GM18526 (cell line): Measurements from ENCODE around the gene SPATS2.

Experiments
- POLR2A ChIP-seq: IDR thresholded peaks from 3 replicates; pipeline ENCODE4 v1.6.1; 2011; ENCODE audit not compliant: insufficient read length; ENCODE audit errors: extremely low read depth

Gene SPATS2

DNA sequence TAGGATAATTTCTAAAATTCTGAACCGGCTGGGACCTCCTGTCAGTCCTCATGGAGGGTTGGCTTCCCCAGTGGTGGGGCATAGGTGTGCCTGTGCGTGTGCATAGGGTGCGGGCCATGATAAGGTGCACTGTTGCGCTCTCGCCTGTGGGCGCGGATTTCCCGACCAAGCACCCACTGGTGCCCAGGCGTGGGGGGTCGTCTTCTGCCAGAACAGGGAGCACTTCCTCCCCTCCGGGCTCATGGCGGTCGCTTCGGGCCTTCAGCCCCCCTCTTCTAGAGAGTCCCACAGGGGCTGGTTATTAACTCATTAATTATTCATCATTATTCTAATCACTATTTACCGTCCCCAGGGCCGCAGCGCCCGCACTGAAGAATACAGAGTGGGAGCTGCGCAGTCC is 33.0 kb upstream of the SPATS2 start:
- no peak for TF ChIP-seq POLR2A

DNA sequence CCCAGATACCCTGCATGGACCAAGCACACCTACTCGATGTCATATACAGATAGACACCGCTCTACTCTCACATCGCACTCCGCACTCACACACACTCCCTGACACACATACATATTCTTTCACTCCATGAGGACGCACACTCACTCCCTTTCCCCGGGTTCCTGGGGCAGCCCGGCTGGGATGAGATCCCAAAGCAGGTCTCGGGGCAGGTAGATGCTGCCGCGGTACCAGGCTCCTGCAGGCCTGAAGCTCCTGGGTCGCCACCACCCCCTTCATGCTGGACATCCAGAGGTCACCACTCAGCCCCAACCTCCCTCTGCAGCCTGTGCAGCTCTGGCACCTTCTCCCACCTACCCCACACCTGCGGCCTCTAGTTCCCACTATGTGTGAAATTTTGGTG is 32.6 kb upstream of the SPATS2 start:
- TF ChIP-seq POLR2A = no peak

DNA sequence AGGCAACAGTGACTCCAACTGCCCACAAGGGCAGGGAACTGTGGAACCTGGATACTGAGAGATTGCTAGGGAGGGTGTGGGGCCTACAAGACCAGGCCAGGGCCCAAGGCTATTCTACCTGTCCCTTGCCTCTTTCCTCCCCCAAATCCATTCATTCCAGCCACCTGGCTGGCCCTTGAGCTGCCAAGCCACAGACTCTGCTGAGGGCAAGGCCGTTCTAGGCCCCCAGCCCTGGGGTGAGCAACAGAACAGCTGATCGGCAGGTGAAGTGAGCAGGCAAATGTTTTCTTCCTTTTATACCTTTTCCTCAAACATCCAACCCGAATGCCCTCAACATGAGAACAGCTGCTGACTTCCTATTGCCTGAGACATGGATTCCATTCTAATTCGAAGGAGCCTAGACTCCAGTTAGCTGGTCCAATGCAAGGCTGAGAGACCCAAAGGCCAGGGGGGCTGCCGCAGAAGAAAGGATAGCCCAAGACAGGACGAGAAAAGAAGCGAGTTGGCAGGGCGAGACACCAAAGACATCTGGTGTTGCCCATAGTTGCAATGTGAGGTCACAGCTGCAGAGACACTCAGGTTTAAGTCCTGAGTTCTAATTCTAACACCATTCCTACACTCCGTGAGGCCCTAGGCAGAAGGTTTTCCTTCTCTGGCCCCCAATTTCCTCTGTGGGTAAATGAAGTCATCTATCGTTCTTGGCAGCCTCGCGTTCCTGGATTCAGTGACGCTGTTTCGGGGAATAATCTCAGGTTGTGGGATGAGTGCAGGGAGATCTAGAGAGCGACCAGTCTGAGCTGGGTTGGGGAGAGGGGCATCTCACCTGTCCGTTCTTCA is 31.9 kb upstream of the SPATS2 start:
- TF ChIP-seq POLR2A = no peak

DNA sequence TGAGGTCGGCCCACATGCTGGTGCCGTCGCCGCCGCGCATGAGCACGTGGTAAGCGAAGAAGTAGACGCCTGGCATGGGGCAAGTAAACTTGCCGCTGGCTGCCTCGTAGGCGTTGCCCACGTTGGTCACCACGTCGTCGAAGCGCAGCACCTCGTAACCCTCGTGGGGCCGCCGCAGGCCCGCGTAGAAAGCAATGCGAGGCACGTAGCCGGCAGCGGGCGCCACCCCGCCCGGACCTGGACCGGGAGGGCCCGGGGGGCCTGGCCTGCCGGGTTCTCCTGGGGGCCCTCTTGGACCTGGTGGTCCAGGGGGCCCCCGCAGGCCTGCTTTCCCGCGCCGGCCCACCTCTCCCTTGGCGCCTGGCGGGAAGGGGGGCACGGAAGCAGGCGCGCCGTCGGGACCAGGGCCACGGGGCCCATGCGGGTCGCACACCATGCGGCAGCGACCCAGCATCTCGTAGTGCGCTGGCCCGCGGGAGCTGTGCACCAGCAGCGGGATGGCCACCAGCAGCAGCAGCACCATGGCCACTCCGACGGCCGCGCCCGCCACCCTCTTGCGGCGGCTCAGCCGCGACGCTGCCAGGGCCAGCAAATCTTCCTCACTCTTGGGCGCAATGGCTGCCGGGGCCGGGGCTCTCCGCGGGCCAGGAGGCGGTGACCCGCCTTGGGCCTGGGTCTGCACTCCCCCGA is 31.2 kb upstream of the SPATS2 start:
- TF ChIP-seq POLR2A = no peak

DNA sequence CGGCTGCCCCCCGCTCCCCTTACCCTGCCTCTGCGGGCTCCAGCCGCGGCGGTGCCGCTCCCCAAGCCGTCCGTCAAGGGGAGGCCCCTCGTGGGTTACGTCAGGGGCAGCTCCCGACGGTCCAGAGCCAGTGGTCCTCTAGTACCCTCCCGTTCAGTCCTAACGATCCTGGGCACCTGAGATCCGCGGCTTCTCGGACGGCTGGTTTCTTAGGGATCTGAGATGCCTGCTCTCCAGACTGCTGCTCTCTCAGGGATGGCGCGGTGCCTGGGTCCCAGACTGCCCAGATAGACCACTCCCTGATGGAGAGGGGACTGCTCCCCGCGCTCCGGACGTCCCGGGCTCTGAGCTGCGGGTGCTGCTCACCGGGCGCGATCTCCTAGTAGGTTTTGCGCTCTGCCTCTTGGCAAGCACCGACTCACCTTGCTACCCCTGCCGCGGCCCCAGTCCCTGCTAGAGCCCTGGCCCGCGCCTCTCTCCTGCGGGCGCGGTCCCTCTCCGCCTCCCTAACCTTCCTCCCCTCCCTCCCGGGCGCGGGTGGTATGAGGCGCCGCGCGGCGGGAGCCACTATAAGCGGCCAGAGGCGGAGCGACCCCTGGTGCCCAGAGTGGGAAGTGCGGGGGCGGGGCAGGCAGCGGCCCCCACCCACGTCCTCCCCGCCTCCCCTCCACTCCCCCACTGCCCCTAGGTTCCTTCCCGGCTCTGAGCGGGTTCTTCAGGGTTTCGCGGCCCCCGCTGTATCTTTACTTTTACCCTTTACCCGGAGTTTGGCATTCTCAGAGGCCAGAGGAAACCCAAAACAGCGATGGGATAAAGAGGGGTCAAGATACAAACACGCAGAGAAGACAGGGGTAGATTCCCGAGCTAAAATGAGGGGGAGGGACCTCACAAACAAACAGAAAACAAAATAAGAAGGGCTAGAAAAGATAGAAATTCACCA is 30.3 kb upstream of the SPATS2 start, which contains the start of gene C1QL4:
Gene C1QL4, minus strand, starts transcription at position 544 of the 940 bp plus-strand sequence. CDS start 711 bp downstream, outside the sequence.
- no peak for TF ChIP-seq POLR2A

DNA sequence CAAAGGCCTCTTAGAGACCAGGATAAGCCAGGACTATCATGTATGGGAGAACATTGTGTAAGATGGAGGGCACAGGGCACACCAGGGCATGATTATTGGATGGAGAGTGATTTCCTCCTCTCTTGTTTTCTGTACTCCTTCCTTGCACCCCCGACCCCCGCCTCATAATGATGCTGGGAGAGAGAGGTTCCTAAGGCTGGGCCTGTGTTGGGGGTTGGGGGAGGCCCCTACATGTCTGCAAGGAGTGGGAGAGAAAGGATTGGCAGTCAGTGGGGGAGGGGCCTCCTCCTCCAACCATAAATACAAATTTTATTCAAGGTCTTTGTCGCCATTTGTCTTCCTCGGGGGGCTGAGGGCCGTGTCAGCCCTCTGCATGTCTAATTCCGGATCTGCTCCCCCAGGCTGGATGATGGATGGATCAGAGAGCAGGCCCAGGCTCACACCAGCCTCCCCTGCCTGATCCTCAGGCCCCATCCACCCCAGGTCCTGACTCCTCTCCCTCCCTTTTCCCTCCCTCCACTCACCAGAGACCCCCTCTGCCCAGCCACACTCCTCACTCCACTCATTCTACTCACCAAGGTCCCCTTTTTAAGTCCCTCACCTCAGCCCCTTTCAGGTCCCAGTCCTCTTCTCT is 28.3 kb upstream of the SPATS2 start:
- TF ChIP-seq POLR2A = no peak

DNA sequence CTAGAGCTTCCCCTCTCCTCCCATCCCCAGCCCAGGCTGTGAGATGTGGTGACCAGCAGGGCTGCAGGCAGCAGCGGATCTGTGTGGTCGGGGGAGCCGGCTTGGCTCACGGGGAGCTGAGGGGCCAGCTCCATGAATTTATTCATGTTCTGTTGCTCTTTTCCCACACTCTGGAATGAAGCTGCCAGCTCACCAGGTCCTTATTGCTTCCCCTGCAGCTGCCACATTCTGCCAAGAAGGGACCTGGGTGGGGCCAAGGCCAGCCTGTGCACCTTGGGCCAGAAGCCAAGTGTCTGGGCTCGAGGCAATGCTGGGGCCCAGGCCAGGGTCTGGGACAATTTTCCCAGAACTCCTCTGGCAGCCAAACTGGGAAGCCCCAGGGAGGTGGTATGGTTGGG is 27.8 kb upstream of the SPATS2 start:
- TF ChIP-seq POLR2A = no peak

DNA sequence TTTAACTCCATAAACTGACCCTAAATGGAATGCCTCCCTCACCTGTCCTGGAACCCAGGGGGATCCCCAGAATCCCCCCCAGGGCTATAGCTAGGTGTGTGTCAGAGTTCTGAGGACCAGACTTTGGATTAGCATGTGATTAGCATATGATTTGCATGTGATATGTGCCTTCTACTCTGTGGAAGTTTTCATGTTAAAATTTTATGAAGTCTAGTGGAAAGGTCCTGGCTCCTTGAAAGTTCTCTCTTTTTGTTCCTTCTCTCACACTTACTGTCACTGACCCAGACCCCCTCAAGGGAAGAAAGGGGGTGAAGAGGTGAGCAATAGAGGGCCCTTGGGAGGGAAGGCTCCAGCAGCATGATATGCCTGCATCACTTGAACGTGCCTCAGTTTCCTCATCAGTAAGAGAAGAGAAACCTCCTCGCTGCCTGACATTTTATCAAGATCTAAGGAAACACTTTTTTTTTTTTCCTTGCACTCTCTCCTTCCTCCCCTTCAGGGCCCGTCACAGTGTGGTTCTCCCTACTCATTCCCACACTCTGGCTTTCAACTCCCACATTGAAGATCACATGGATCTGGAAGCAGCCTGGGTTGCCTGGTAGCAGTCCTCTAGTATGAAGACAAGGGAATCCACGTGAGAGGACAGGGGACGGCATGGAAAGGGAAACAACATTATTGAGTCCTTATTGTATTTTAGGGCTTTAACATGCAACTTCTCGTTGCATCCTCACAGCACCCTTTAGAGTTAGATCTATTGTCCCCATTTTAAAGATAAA is 27.0 kb upstream of the SPATS2 start:
- no peak for TF ChIP-seq POLR2A

DNA sequence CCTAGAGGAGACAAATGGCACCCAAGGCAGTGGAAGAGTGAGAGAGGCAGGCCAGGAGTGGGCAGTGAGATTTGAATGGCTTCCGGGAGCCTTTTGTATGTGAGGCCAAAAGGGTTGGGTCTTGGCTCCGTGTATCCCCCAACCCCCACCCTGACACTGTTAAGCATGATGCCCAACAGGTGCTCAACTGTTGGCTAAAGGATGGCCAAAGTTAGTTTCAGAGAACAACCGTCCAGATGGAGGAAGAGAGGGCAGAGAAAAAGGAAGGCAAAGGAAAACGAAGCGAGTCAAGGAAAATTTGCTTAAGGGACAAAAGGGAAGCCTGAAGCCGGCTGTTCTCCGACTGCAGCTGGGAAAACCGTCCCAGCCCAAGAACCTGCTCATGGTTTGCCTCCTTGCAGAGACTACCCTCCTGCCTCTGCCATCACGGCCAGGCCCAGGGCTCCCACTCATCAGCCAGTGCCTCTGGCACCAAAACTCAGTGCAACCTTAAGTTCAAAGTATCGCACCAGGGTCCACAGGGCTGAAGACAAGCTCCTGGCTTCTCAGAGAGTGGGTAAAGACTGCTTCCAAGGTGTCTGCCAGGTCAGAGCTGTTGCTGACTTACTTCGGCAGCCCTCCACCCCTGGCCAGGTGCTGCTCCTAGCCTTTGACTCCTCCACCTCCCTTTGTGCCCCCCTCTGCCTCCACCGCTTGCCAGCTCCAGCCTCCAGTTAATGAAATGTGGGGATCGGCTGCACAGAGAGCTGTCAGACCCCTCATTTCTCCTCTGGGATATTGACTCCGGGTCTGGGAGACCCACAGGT is 26.1 kb upstream of the SPATS2 start:
- TF ChIP-seq POLR2A = no peak

DNA sequence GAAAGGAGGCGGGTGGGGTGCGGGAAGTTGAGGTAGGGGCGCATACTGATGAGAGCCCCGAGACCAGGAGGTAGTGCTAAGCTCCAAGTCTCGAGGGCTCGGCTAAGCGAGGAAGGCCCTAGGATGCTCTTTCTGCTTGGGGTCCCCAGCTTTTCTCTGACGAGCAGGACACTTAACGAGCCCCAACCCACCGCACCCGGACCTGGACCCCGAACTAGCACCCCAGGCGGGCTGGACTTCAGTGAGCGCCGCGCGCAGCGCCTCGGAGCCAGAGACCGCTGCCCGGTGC is 25.5 kb upstream of the SPATS2 start:
- TF ChIP-seq POLR2A = no peak

DNA sequence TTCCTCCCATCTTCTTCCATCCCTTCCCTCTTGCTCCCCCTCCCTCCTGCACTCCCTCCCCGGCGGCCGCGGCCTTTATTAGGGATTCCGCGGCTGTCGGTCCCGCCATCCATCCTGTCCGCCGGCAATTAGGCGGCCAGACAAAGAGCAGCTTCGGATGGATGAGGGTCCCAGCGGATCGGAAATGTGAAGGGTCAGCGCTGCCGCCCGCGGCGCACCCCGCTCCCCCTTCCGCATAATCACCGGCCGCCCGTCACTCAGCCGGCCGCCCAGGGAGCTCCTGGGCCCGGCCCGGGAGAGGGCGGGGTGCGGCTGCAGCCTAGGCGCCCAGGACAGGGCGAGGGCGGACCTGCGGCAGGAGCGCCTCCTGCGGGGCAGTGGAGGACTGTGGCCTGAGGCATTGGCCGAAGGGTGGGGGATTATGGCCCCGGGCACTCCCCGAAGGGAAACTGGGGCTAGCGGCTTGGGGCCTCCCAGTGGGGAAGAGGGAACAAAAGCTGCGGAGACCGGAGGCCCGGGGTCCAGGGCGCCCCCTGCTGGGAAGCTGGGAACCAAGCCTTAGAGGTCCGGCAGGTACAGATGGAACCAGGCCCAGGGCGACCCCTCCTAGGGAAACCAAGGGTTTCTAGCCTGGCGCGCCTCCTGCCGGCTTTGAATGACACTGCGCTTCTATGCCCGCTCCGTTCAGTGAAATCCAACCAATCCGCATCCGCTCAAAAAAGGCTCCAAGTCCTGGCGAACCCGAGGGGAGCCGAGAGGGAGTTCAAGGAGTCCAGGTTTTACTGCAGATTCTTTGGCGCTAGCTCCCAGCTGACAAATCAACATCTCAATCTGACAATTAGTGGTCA is 25.0 kb upstream of the SPATS2 start:
- TF ChIP-seq POLR2A = no peak

DNA sequence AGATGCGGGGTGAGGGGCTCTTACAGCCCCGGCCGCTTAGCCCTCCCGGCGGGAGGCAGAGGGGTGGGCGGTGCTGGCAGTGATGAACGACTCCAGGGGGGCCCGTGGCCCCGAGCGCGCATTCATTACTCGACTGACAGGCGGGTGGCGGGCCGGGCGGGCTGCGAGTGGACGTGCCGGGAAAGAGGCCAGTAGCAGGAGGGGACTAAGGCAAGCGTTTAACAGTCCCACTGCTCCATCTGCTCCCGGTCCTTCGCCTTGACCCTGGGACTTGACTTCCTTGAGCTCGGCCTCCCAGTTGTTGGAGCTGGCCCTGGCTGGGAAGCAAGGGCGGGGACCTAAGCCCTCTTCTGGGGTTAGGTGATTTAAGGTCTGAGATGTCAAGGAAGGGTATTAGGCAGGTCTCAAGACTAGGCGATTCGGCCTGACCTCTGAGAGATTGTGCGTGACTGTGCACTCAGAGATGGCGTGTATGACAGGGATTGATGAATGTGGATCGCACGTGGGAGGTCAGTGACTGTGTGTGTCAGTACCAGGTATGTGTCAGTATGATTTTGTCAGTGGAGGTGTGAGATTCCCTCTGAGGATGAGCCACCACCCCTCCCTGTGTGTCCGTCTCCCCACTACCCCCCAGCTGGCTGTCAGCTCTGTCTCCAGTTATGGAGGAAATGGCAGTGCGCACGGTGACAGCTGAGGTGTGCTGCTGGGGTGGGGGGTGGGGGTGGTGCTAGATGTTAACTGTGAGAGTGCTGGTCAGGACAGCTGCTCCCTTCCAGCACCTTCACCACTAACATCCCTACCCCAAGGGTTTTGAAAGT is 24.1 kb upstream of the SPATS2 start:
- TF ChIP-seq POLR2A = no peak

DNA sequence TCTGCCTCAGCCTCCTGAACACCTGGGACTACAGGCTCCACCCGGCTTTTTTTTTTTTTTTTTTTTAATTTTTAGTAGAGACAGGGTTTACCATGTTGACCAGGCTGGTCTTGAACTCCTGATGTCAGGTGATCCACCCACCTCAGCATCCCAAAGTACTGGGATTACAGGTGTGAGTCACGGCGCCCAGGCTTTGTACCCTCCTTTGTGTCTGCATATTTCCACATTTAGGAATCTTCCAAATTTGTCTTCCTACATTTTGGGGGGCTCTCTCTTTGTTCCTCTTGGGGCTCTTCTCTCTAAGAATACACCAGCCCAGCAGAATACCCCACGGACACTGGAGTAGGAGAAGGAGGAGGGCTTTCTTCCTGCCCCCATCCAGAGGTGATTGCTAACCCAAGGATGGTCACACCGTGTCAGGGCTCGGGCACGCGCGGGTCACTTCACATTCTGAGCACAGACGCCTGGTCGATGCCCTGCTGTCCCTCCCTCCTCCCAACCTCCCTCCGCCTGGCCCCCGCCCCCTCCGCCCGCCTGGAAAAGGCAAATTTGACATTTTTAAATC is 22.7 kb upstream of the SPATS2 start:
- no peak for TF ChIP-seq POLR2A
